HUES6 (cell line): ENCODE data around the gene CHERP.
"Not testable (repeated sequence)": the region's sequence is repeated elsewhere in the genome, so short reads cannot be mapped to it uniquely, and the experiment has no call there.

Experiments used
- H3K27ac ChIP-seq: 2 replicates; pipeline ENCODE4 v1.7.0; 2013; ENCODE audit warnings: low read depth, mild to moderate bottlenecking, low read length, inconsistent platforms
- H3K27me3 ChIP-seq: 2 replicates; pipeline ENCODE4 v1.6.1; 2013; ENCODE audit warnings: low read length; ENCODE audit not compliant: control insufficient read depth, insufficient read depth
- H3K36me3 ChIP-seq: 2 replicates; pipeline ENCODE4 v1.6.1; 2013; ENCODE audit warnings: low read length; ENCODE audit not compliant: control insufficient read depth, insufficient read depth
- H3K4me1 ChIP-seq: 2 replicates; pipeline ENCODE4 v1.6.1; 2013; ENCODE audit warnings: low read length; ENCODE audit not compliant: control insufficient read depth, insufficient read depth
- H3K4me3 ChIP-seq: 2 replicates; pipeline ENCODE4 v1.5.1; 2013; ENCODE audit warnings: low read depth, low read length
- H3K9ac ChIP-seq: one replicate; pipeline ENCODE4 v1.6.1; 2013; ENCODE audit warnings: mild to moderate bottlenecking, low read length
- H3K9me3 ChIP-seq: 2 replicates; pipeline ENCODE4 v1.6.1; 2013; ENCODE audit warnings: low read depth, low read length; ENCODE audit not compliant: control insufficient read depth, insufficient read depth

The CHERP gene

DNA sequence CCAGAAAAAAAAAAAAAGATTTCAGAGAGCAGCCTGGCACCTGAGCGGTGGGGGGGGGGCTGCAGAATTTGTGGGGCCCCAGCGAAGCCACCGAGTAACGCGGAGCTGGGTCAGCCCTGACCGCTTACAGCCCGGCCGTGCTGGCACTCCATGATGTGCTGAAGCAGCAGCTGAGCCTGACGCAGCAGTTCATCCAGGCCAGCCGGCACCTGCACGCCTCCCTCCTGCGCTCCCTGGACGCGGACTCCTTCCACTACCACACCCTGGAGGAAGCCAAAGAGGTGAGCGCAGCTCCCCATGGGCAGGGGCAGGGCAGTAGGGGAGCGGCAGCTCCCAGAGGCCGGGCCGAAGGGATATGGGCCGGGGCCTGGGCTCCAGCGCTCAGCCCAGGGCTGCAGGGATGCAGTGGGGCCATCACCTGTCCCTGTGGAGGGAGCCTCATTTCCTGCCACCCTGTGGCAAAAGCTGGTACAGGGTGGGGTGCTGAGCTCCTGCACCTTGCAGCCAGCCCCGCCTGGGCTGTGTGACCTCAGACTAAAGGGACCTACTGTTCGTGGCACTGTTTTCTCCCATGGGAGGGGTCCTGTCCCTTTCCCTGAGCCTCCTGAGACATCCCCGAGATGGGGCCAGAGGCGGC, 27.7 kb downstream of the CHERP start:
- no peak overlapping the region for H3K27ac ChIP-seq

DNA sequence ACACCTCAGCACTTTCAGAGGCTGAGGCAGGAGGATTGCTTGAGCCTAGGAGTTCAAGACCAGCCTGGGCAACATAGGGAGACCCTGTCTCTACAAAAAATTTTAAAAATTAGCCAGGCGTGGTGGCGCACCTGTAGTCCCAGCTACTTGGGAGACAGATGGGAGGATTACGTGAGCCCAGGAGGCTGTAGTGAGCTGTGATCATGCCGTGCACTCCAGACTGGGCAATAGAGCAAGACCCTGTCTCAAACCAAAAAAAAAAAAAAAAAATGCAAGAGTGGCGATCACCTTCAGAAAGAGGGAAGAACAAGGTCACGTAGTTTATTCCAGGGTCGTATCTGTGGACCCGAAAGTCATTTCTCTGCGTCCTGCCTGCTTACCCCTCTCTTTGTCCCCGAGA, 29.6 kb downstream of the CHERP start:
- H3K36me3 ChIP-seq, result peaks cover 38% of the 10 kb centered on the region
- H3K4me3 ChIP-seq, H3K9ac ChIP-seq, H3K27ac ChIP-seq, H3K27me3 ChIP-seq, H3K4me1 ChIP-seq, H3K9me3 ChIP-seq: not testable (repeated sequence)

More for the DNA sequence above, 27.7 kb downstream of the CHERP start:
- Histone ChIP-seq H3K4me3 (no peak overlapping the region), H3K36me3 (peaks cover 52% of the 10 kb centered on the region), H3K27me3 (no peaks in the 10 kb centered on the region), H3K9me3 (no peaks in the 10 kb centered on the region), H3K9ac (no peak overlapping the region), H3K4me1 (no peaks in the 10 kb centered on the region)

- Histone ChIP-seq H3K27me3 (no peaks in the 10 kb centered on the region), H3K27ac (no peak overlapping the region), H3K9me3 (no peaks in the 10 kb centered on the region), H3K9ac (no peak overlapping the region), H3K36me3 (peaks cover 32% of the 10 kb centered on the region), H3K4me1 (no peaks in the 10 kb centered on the region), H3K4me3 (no peak overlapping the region)
These were observed 32.8 kb downstream of the CHERP start for GRCh38 chr19:16509141-16510061.

DNA sequence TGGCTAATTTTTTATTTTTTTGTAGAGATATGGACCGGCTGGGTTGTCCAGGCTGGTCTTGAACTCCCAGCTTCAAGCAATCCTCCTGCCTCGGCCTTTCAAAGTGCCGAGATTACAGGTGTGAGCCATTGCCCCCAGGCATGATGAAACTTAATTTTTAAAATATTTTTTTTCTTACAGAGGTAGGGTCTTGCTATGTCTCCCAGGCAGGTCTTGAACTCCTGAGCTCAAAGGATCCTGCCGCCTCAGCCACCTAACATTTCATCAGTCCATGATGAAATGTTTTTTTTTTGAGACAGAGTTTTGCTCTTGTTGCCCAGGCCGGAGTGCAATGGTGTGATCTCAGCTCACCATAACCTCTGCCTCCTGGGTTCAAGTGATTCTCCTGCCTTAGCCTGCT, 33.7 kb downstream of the CHERP start:
- Histone ChIP-seq H3K4me1 (no peaks in the 10 kb centered on the region), H3K27ac (no peak overlapping the region), H3K27me3 (no peaks in the 10 kb centered on the region), H3K4me3 (no peak overlapping the region), H3K36me3 (peaks cover 38% of the 10 kb centered on the region), H3K9me3 (no peaks in the 10 kb centered on the region), H3K9ac (no peak overlapping the region)

GRCh38 chr19:16506961-16507360, 35.3 kb downstream of the CHERP start:
- no peaks in the 10 kb centered on the region for H3K27me3 ChIP-seq
- no peak overlapping the region for H3K9ac ChIP-seq
- H3K36me3 ChIP-seq, result peaks cover 31% of the 10 kb centered on the region
- no peak overlapping the region for H3K27ac ChIP-seq
- H3K9me3 ChIP-seq, result no peaks in the 10 kb centered on the region
- H3K4me1 ChIP-seq, result no peaks in the 10 kb centered on the region
- H3K4me3 ChIP-seq, result no peak overlapping the region

GRCh38 chr19:16506161-16506560, 36.1 kb downstream of the CHERP start:
- H3K9ac ChIP-seq, result not testable (repeated sequence)
- peaks cover 31% of the 10 kb centered on the region for H3K36me3 ChIP-seq

GRCh38 chr19:16504271-16504670, 38.0 kb downstream of the CHERP start:
- no peak overlapping the region for H3K27ac ChIP-seq

More at GRCh38 chr19:16506161-16506560, 36.1 kb downstream of the CHERP start:
- H3K27me3 ChIP-seq, H3K27ac ChIP-seq, H3K9me3 ChIP-seq, H3K4me3 ChIP-seq, H3K4me1 ChIP-seq: not testable (repeated sequence)

GRCh38 chr19:16497837-16498236, 44.4 kb downstream of the CHERP start:
- no peak overlapping the region for H3K27ac ChIP-seq
- H3K36me3 ChIP-seq, result no peaks in the 10 kb centered on the region; the same call in 1 of the 2 replicates
- H3K27me3 ChIP-seq, result no peaks in the 10 kb centered on the region
- H3K4me3 ChIP-seq, result no peak overlapping the region
- no peak overlapping the region for H3K9ac ChIP-seq
- H3K4me1 ChIP-seq, result peaks cover 10% of the 10 kb centered on the region; the same call in 1 of the 2 replicates
- H3K9me3 ChIP-seq, result no peaks in the 10 kb centered on the region

More at GRCh38 chr19:16504271-16504670, 38.0 kb downstream of the CHERP start:
- Histone ChIP-seq H3K27me3 (no peaks in the 10 kb centered on the region), H3K9me3 (no peaks in the 10 kb centered on the region), H3K4me3 (no peak overlapping the region), H3K4me1 (no peaks in the 10 kb centered on the region), H3K36me3 (peaks cover 16% of the 10 kb centered on the region), H3K9ac (no peak overlapping the region)

DNA sequence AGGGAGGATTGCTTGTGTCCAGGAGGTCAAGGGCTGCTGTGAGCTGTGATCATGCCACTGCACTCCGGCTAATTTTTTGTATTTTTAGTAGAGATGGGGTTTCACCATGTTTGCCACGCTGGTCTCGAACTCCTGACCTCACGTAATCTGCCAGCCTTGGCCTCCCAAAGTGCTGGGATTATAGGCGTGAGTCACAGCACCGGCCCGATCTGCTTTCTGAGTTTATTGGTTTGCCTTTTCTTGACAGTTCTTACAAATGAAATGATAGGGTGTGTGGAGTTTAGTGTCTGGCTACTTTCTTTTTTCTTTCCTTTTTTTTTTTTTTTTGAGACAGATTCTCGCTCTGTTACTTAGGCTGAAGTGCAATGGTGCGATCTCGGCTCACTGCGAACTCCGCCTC, 45.2 kb downstream of the CHERP start:
- Histone ChIP-seq H3K27ac (no peak overlapping the region), H3K9ac (no peak overlapping the region), H3K4me1 (peaks cover 10% of the 10 kb centered on the region; the same call in 1 of the 2 replicates)

DNA sequence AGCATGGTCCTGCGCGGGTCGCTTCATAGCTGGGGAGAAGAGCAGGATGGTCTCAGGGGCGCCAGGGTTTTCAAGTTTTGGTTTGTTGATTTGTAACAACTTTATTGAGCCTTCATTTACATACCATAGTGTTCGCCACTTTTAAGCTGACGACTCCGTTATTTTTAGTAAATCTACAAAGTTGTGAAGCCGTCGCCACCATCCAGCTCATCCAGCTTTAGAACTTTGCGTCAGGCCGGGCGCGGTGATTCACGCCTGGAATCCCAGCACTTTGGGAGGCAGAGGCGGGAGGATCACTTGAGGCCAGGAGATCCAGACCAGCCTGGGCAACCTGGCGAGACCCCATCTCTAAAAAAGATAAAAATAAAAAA, 45.6 kb downstream of the CHERP start:
- no peak overlapping the region for H3K27ac ChIP-seq
- no peaks in the 10 kb centered on the region; the same call in 1 of the 2 replicates for H3K36me3 ChIP-seq
- no peaks in the 10 kb centered on the region for H3K27me3 ChIP-seq
- no peaks in the 10 kb centered on the region for H3K9me3 ChIP-seq
- peak overlapping the region; percentile 85 for H3K4me3 ChIP-seq
- H3K4me1 ChIP-seq, result peaks cover 10% of the 10 kb centered on the region; the same call in 1 of the 2 replicates
- H3K9ac ChIP-seq, result peak overlapping the region; percentile 37

More for the DNA sequence above, 45.2 kb downstream of the CHERP start:
- H3K36me3 ChIP-seq, result no peaks in the 10 kb centered on the region; the same call in 1 of the 2 replicates
- no peaks in the 10 kb centered on the region for H3K9me3 ChIP-seq
- H3K27me3 ChIP-seq, result no peaks in the 10 kb centered on the region
- peak overlapping the region; percentile 85 for H3K4me3 ChIP-seq
